RWPE2 (cell line): Measurements from ENCODE around the gene OPN1LW.

Experiments
- ATAC-seq: fragments of 200-7000 bp; cut with Tn5 transposase; 3 replicates; pipeline ENCODE4 v1.9.1; 2021; ENCODE audit warnings: low read depth
- DNase-seq: peaks from one replicate; pipeline ENCODE4 v3.0.0-alpha.2; 2020; ENCODE audit warnings: low spot score
- H3K27ac ChIP-seq: fragments of 450-650 bp; 2 replicates; pipeline ENCODE4 v1.5.1; 2017; ENCODE audit warnings: mild to moderate bottlenecking; ENCODE audit not compliant: poor library complexity, severe bottlenecking
- H3K27me3 ChIP-seq: fragments of 250-450 bp; sonication (Bioruptor Pico); 2 replicates; pipeline ENCODE4 v1.5.1; 2021; ENCODE audit warnings: mild to moderate bottlenecking, moderate library complexity; ENCODE audit not compliant: insufficient read depth, poor library complexity, severe bottlenecking
- H3K36me3 ChIP-seq: fragments of 250-450 bp; sonication (Bioruptor Pico); 2 replicates; pipeline ENCODE4 v1.5.1; 2020; ENCODE audit warnings: low read depth, mild to moderate bottlenecking, moderate library complexity
- H3K4me1 ChIP-seq: fragments of 250-450 bp; sonication (Bioruptor Pico); 2 replicates; pipeline ENCODE4 v1.5.1; 2021; ENCODE audit warnings: mild to moderate bottlenecking, moderate library complexity; ENCODE audit not compliant: insufficient read depth, poor library complexity, severe bottlenecking
- H3K4me3 ChIP-seq: fragments of 250-450 bp; sonication (Bioruptor Pico); 2 replicates; pipeline ENCODE4 v1.5.1; 2021; ENCODE audit warnings: mild to moderate bottlenecking, moderate library complexity; ENCODE audit not compliant: severe bottlenecking
- H3K9me3 ChIP-seq: fragments of 250-450 bp; sonication (Bioruptor Pico); 2 replicates; pipeline ENCODE4 v1.5.1; 2021; ENCODE audit warnings: mild to moderate bottlenecking, moderate library complexity; ENCODE audit not compliant: severe bottlenecking
- TF ChIP-seq, protein P1 (sequence below): fragments of 450-650 bp; IDR thresholded peaks from one replicate; pipeline ENCODE4 v1.5.1; 2017; ENCODE audit warnings: mild to moderate bottlenecking, moderate library complexity; ENCODE audit not compliant: poor library complexity, severe bottlenecking

The OPN1LW gene

DNA sequence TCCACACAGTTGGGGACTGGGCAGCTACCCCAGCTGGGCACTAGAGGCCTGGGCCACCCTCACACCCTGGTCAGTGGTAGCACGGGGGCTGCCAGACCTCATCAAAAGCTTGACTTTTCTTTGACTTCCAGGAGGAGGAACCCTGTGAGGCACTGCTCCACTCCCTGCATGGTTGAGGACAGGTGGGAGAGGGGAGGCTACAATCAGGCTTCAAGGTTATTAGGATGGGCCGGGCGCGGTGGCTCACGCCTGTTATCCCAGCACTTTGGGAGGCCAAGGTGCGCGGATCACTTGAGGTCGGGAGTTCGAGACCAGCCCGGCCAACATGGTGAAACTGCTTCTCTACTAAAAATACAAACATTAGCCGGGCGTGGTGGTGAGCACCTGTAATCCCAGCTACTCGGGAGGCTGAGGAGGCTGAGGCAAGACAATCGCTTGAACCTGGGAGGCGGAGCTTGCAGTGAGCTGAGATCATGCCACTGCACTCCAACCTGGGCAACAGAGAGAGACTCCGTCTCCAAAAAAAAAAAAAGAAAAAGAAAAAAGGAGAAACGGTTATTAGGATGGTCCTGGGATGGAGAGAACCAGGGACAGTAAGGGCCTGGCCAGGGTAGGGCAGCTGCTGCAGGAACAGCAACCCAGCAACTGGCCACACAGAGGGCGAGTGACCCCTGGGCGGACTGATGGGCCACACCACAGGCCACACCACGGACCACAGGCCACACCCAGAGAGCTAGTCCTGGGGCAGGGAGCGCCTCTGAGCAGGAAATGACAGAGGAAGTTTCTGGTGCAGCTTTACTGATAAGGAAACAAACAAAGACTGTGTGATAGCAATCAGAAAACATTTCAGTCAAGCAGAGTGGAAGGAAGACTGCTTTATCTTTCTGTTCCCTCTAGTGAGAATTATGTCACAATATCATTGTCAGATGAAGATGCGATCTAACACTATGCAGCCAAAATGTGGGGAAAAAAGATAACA, 20.5 kb upstream of the OPN1LW start:
- Histone ChIP-seq H3K9me3 (no peaks in the 10 kb centered on the region), H3K27ac (no peak overlapping the region), H3K27me3 (no peaks in the 10 kb centered on the region), H3K4me1 (no peaks in the 10 kb centered on the region), H3K4me3 (no peak overlapping the region), H3K36me3 (no peaks in the 10 kb centered on the region)
- DNase-seq = no peak
- TF ChIP-seq, protein P1, sequence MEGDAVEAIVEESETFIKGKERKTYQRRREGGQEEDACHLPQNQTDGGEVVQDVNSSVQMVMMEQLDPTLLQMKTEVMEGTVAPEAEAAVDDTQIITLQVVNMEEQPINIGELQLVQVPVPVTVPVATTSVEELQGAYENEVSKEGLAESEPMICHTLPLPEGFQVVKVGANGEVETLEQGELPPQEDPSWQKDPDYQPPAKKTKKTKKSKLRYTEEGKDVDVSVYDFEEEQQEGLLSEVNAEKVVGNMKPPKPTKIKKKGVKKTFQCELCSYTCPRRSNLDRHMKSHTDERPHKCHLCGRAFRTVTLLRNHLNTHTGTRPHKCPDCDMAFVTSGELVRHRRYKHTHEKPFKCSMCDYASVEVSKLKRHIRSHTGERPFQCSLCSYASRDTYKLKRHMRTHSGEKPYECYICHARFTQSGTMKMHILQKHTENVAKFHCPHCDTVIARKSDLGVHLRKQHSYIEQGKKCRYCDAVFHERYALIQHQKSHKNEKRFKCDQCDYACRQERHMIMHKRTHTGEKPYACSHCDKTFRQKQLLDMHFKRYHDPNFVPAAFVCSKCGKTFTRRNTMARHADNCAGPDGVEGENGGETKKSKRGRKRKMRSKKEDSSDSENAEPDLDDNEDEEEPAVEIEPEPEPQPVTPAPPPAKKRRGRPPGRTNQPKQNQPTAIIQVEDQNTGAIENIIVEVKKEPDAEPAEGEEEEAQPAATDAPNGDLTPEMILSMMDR = no peak
- no peak for ATAC-seq

DNA sequence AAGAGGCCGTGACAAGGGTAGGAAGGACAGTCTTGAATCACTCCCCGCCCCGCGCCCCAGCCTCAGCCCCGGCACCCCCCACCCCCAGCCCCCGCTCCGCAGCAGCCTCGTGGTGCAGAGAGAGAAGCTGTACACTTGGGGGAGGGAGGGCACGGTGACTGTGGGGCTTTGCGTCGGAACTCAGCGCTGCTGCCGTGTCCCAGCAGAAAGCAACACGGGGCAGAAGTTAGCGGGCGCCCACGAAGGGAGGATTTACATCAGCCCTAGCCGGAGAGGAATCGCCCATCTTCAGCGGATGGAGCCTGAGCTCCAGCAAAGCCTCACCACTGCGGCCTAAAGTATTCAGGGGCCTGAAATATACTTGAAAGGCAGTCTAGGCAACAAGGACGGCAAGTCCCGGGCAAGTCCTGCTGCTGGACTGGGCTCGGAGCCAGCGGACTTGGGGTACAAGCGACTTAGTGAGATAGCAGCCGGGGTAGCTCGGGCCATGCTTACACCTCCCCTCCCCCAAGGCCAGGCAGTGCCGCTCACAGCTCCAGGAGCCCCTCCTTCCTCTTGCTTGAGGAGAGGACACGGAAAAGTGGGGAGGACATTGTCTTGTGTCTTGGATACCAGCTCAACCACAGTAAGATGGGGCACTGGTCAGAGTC, 18.5 kb upstream of the OPN1LW start:
- DNase-seq (no peak), ATAC-seq (no peak)
- Histone ChIP-seq H3K27me3 (no peaks in the 10 kb centered on the region), H3K4me3 (no peak overlapping the region), H3K27ac (no peak overlapping the region), H3K4me1 (no peaks in the 10 kb centered on the region), H3K36me3 (no peaks in the 10 kb centered on the region), H3K9me3 (no peaks in the 10 kb centered on the region)
- TF ChIP-seq, protein P1 = no peak

DNA sequence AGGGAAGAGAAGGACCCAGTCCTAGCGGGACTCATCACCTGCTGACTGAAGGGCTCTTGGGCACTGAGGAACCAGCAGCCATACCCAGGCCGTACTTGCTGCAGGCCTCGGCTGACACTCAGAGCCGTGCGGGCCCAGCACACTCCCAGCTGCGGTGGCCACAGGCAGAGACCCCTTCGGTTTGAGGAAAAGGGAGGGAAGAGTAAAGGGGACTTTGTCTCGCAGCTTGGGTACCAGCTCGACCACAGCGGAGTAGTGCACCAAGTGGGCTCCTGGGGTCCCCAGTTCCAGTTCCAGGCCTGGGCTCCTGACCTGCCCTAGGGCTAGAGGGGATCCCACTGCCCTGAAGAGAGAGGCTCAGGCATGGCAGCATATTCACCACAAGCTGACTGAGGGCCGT, 17.9 kb upstream of the OPN1LW start:
- no peaks in the 10 kb centered on the region for H3K4me1 ChIP-seq
- H3K36me3 ChIP-seq = no peaks in the 10 kb centered on the region
- H3K4me3 ChIP-seq = no peak overlapping the region
- H3K27me3 ChIP-seq = no peaks in the 10 kb centered on the region
- TF ChIP-seq, protein P1 = no peak
- no peak overlapping the region for H3K27ac ChIP-seq
- ATAC-seq (no peak), DNase-seq (no peak)
- no peaks in the 10 kb centered on the region for H3K9me3 ChIP-seq

DNA sequence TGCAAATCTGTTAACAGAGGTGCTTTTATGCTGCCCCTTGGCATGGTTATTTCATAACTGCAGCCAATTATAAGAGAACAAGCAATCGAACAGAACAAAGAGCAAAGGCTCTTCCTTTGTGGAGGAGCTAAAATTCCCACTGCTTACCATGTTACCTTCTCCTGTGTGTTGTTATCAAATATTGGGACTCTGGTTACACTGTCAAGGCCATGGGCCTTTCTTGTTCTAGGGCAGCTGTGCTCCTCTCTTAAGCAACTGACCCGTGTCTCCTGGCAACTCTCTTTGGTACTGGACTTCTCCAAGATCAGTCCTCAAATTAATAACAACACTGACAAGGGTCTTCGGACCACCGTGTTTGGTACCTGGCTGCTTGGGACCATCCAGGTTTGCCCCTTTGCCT, 12.1 kb upstream of the OPN1LW start:
- Histone ChIP-seq H3K9me3 (no peaks in the 10 kb centered on the region), H3K27ac (no peak overlapping the region), H3K36me3 (no peaks in the 10 kb centered on the region), H3K4me1 (no peaks in the 10 kb centered on the region), H3K27me3 (no peaks in the 10 kb centered on the region), H3K4me3 (no peak overlapping the region)
- ATAC-seq = no peak
- TF ChIP-seq, protein P1 = no peak
- DNase-seq = no peak
